ENCODE data around the gene THEMIS2. TPM values are rescaled to one million over a fixed set of nuclear protein-coding genes. Genes with fewer than 3 reads are reported as not detected.

THEMIS2 gene
- total and polyA plus RNA-seq, 2 experiments from 2014 or later: 8.1 to 32.4 TPM

GRCh38 chr1:27833470-27833869, 38.9 kb upstream of the THEMIS2 start (continued):
- TF ChIP-seq STAT1 (IDR thresholded peaks at IDR 0.05; ENCODE audit: unreplicated experiment): no peak
- TF ChIP-seq REST (IDR thresholded peaks at IDR 0.05; ENCODE audit: unreplicated experiment): no peak
- no peak for TF ChIP-seq EZH2phosphoT487 (IDR thresholded peaks at IDR 0.05; ENCODE audit: unreplicated experiment)

- H3K9me2 ChIP-seq (ENCODE audit: insufficient read depth): no peaks in the 10 kb centered on the region
- ATAC-seq (no peak), DNase-seq (ENCODE audit: low spot score) (no peak)
- H3K79me2 ChIP-seq (replicated peaks; ENCODE audit: insufficient read depth): peaks cover 77% of the 10 kb centered on the region
- no peak overlapping the region for H3K4me3 ChIP-seq
- no peaks in the 10 kb centered on the region; the same call in 1 of the 2 replicates for H3F3A ChIP-seq (replicated peaks; ENCODE audit: low read depth)
- peaks cover 40% of the 10 kb centered on the region for H3K36me3 Mint-ChIP-seq (ENCODE audit: low read depth)
- H3K27me3 ChIP-seq (ENCODE audit: insufficient read depth): no peaks in the 10 kb centered on the region
- no peak overlapping the region for H3K27ac ChIP-seq (ENCODE audit: low read depth)
- peaks cover 8% of the 10 kb centered on the region; the same call in 1 of the 2 replicates for H3K4me1 ChIP-seq (ENCODE audit: insufficient read depth)
- peaks cover 19% of the 10 kb centered on the region for H3K36me3 ChIP-seq (ENCODE audit: insufficient read depth)
- no peak overlapping the region for H2AFZ ChIP-seq
- H3K4me3 Mint-ChIP-seq: no peak overlapping the region
- H4K20me1 ChIP-seq (replicated peaks; ENCODE audit: insufficient read depth): peaks cover 15% of the 10 kb centered on the region
- H3K9me3 Mint-ChIP-seq: no peaks in the 10 kb centered on the region
- H3K4me2 ChIP-seq: no peak overlapping the region
- H3K27ac Mint-ChIP-seq: no peak overlapping the region
- H3K4me1 Mint-ChIP-seq: peaks cover 10% of the 10 kb centered on the region; the same call in 2 of the 3 replicates
- H3K27me3 Mint-ChIP-seq (ENCODE audit: insufficient read depth, low read depth, poor library complexity): peaks cover 7% of the 10 kb centered on the region
- TF ChIP-seq EZH2phosphoT487 (IDR thresholded peaks at IDR 0.05; ENCODE audit: unreplicated experiment): no peak
- no peak for TF ChIP-seq NANOG (IDR thresholded peaks at IDR 0.05; ENCODE audit: borderline replicate concordance)
- no peak for TF ChIP-seq CREB1 (CRISPR knock-in tag; IDR thresholded peaks at IDR 0.05; ENCODE audit: low read depth)
- no peak for TF ChIP-seq EZH2 (IDR thresholded peaks at IDR 0.05; ENCODE audit: low read depth, unreplicated experiment)
- no peak for TF ChIP-seq REST (IDR thresholded peaks at IDR 0.05; ENCODE audit: unreplicated experiment)
- no peak for TF ChIP-seq STAT1 (IDR thresholded peaks at IDR 0.05; ENCODE audit: unreplicated experiment)
- no peak for TF ChIP-seq ZNF462 (CRISPR knock-in tag; IDR thresholded peaks at IDR 0.05)
- no peak for TF ChIP-seq CTCF (conservative IDR thresholded peaks at IDR 0.05; ENCODE audit: low read depth in 2 of 2)
- TF ChIP-seq POLR2AphosphoS5 (IDR thresholded peaks at IDR 0.05; ENCODE audit: low read depth): no peak
- TF ChIP-seq JUNB (IDR thresholded peaks at IDR 0.05; ENCODE audit: unreplicated experiment): no peak
These were observed 37.3 kb upstream of the THEMIS2 start for GRCh38 chr1:27835046-27835445.
